Inflammatory macrophage treated with lipopolysaccharide for 4 hours (primary cell): ENCODE data around the gene DNM3.

Source experiments
- DNase-seq: peaks from one replicate; pipeline ENCODE4 v3.0.0-alpha.2; 2020

DNM3 gene

GRCh38 chr1:172120381-172120780, 279.1 kb downstream of the DNM3 start:
- DNase-seq, result no peak

GRCh38 chr1:172121081-172121717, 279.9 kb downstream of the DNM3 start:
- no peak for DNase-seq

GRCh38 chr1:172122381-172122780, 281.1 kb downstream of the DNM3 start:
- DNase-seq, result no peak

DNA sequence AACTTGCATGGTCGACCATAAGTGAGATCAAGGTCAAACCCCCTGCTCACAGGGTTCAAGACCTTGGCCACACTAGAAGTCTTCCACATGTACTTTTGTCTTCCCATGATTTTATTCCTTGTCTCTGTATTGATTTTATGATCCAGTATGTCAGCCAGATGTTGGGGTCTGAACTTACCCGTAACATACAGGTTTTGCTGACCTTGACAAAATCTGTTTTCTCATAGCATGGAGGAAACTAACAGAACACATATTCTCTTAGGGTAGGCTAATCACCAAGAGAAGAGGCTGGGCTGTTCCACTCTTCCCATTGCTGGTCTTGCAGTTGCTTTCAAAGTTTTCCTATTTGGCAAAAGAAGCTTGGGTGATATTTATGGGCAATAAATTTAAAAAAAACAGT, 284.0 kb downstream of the DNM3 start:
- DNase-seq, result no peak

GRCh38 chr1:172125812-172126430, 284.6 kb downstream of the DNM3 start:
- DNase-seq, result no peak

DNA sequence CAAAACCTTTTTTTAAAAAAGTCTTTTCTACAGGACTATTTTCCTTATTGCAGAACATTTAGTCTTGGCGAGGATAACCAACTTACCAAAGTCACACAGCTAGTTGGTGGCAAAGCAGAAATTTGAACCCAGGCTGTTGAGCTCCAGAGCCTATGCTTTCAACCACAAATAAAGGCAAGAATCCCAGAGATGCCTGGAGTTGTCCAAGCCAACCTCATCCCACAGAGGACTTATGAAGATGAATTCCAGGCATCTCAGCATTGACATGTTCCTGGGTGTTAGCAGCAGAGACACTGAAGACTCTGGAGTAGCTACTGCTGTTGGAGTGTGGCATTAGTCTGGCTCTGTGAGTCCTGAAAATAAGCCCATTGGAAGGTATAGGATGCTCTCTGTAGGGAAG, 291.5 kb downstream of the DNM3 start:
- no peak for DNase-seq

DNA sequence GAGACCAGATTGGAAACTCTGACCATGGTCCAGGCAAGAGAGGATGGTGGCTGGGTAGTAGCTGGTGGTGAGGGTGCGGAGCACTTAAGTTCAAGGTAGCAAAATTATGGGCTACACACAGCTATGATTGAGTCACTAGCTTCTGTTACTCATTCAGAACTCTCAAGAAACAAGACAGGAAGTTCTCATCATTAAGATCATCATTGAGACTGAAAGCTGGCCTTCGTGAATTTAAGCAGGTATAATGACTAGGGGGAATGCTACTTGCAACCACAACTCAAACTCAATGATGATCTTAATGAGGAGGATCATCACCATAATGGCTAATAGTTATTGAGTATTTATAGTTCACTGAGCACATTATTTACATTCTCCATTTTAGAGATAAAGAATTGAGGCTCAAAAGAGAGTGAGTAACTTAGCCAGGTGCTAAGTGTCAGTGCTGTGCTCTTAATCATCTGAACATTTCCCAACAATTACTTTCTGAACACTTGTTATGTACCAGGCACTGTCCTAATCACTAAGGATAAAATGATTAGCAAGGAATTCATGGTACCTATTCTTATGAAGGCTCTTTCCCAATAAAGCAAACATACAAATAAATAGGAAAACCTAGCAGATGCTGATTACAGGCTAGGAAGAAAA, 292.9 kb downstream of the DNM3 start:
- DNase-seq, result no peak

- DNase-seq, result peak; percentile 17
These were observed 293.9 kb downstream of the DNM3 start for GRCh38 chr1:172135076-172135672.

GRCh38 chr1:172135978-172136610, 294.8 kb downstream of the DNM3 start:
- DNase-seq, result no peak

DNA sequence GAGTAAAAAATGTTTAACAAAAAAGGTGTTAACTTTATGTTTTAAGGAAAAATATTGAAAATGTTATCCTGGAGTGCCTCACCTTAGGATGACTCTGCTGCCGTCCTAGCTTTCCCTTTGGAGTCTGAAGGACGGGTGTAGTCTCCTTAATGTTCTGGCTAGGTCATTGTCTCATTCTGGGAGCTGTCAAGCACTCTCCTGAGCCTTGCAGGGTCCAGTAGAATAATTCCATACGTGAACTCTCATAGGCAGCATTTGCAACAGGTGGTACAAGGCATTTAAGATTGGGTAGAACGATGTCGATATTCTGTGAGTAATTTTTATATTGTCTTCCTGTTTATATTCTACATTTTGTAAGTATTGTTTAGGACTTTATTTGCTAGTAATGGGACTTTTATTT, 295.6 kb downstream of the DNM3 start:
- no peak for DNase-seq

- no peak for DNase-seq
These were observed 296.6 kb downstream of the DNM3 start for GRCh38 chr1:172137703-172138454.

DNA sequence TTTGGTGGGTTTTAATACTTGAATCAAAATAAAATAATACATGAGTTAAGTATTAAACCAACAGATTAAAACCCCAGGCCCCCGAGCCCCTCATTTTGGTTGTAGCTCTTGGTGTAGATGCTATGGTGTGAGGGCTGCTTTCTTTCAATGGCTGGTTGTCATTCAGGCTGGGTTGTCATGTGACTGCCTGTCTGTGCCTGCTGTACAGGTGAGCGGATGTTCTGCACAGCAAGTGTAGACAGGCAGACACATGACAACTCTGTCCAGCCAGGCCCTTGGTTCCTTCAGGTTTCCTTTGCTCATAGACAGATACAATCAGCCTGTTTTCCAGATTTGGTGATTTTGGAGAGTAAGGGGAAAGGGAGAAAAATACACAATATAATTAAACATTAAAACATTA, 297.3 kb downstream of the DNM3 start:
- DNase-seq, result no peak

GRCh38 chr1:172139196-172139595, 297.9 kb downstream of the DNM3 start:
- DNase-seq, result no peak

DNA sequence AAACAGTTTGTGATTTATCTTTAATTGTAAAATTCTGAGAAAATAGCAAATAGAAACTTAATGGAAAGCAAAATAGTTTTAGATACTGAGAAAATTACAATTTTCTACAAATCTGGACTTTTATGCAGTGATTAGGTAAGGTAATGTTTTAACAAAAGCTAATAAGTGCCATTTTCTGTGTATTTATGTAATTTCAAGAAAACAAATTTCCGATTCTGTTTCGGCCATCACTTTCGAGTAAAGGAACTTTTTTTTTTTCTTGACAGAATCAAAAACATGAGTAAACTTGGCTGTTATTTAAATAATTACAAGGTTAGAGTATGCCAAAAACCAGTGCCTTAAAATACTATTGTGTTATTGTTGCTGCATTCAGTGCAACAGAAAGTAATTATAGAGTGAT, 298.8 kb downstream of the DNM3 start:
- DNase-seq, result no peak

DNA sequence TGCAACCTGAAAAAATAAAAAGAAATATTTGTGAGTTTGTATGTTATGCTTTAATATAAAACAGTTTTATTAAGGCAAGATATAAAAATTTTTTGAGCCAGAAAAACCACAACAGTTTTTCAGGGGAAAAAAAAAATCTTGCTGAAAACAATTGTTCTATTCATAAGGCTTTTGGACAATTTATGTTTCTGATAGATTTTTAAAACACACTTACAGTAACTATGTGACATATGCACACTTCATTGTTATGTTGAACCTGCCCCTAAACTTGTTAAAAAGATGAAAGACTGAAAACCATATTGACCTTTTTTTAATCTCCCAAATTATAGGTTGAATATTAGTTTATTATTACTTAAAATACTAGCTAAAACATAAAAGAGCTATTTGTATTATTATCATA, 299.3 kb downstream of the DNM3 start:
- DNase-seq, result no peak

DNA sequence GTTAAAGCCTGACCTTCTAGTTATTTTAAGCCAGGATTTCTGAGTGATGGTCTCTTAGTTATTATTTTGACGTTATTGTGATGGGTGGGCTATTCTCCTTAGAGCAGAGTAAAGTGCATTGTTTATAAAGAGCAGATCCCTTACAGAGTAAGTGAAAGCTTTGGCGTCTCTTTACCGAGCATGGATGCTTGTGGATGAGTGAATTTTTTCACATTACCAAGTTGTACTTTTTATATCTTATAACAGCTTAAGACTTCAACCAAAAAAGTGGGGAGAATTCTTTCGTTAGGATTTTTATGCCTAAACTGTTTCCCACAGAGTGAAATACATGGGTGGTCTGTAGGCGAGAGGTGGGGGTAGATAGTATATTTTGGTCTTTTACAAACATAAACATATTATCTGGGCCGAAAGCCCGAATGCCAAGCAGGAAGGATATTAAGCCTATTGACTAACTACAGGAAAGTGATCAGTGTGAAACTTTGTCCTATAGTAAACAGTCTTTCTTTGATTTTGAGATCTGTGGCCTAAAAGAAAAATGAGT, 300.1 kb downstream of the DNM3 start:
- DNase-seq, result no peak

GRCh38 chr1:172142324-172142723, 301.0 kb downstream of the DNM3 start:
- DNase-seq, result no peak

DNA sequence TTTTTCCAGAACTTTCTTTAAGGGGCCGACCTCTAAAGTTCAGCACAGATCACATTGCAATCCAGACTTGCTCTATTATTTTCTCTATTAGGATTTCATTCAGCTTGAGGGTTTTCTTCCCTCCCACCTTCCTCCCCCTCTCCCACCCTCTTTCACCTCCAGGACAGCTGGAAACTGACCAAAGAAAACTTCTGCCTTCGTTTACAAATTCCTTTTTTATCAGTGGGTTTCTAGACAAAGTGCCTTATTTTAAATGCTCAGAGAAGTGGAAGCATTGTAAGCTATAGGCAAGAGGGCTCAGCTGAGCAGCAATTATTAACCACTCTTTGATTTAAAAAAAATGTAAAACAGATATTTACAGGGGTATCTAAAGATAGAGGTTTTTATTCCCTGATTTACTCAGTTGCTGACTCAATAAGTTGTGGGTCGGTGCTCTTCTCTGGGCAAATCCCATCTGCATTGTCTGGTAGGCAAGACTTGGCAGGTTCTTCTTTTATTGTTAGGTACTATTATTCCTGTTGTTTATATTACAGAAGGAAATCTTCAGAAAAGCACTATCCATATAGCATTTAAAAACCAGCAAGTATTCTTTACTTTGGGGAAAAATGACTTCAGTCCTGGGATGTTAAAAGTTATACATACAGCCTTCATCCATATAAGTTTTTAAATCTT, 302.2 kb downstream of the DNM3 start:
- no peak for DNase-seq

DNA sequence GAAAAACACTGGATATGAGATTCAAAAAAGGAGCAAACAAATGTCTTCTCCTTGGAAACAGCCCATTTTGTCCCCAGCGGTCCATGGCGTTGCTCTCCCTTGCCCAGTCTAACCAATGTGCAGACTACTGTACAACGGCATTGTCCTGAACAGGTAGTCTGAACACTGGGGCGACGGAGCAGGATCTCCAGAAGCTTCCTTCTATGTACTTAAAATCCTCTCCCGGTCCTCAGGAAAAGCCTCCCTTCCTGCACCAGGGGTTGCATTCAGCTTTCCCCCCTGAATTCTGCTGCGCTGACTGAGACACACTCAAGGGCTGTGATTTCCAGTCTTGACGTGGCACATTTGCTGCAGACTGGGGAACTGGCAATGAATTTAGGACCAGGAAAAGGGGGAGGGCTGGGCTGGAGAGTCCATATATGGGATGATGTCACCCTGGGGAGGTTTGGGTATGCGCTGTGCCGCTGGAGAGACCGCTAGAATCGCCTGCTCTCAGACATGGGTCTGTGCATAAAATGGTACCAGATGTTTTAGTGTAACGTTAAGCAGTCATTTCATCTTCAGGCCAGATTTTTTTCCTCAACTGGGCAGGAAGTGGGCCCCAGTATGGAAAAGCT, 303.3 kb downstream of the DNM3 start:
- DNase-seq, result no peak

GRCh38 chr1:172145231-172145651, 303.9 kb downstream of the DNM3 start:
- DNase-seq, result no peak

DNA sequence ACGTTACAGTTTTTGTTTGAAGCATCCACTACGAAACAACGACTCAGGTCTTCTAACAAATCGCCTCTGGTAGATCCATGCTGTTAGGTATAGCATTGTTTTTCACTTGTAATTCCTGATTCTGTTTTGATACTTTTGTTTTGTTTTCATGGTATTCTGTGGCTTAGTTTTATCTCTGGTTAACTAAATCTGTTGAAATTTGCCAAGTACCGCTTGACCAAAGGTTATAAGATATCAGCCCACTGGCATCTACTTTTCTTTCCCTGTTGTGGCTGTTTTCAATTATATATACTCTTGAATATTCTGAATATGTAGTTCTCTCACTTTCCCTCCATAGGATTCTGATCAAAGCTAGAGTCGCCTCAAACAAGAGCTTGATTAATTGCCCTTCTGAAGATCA, 304.4 kb downstream of the DNM3 start:
- DNase-seq, result no peak
